Measurements from ENCODE around the gene SERPINF2.
"Not testable (repeated sequence)": the region's sequence is repeated elsewhere in the genome, so short reads cannot be mapped to it uniquely, and the experiment has no call there.

SERPINF2 gene

GRCh38 chr17:1735418-1735817 is 7.3 kb upstream of the SERPINF2 start:
- DNase-seq (ENCODE audit: low read depth in 2 of 2), result no peak

GRCh38 chr17:1735834-1736347 is 6.8 kb upstream of the SERPINF2 start:
- DNase-seq (ENCODE audit: low read depth in 2 of 2), result no peak

- DNase-seq (ENCODE audit: low read depth in 2 of 2), result peak in 1 of 2 donors; percentile 54
Measured at GRCh38 chr17:1736348-1737281, 6.1 kb upstream of the SERPINF2 start.

- no peak for DNase-seq (ENCODE audit: low read depth in 2 of 2)
Measured at GRCh38 chr17:1737531-1738291, 5.0 kb upstream of the SERPINF2 start.

- not testable (repeated sequence) for DNase-seq (ENCODE audit: low read depth in 2 of 2)
Measured at GRCh38 chr17:1741899-1742298, 772 bp upstream of the SERPINF2 start.

- no peak for DNase-seq (ENCODE audit: low read depth in 2 of 2)
Measured at GRCh38 chr17:1743088-1743439, 393 bp downstream of the SERPINF2 start.

GRCh38 chr17:1744551-1745512 is 2.2 kb downstream of the SERPINF2 start:
- no peak for DNase-seq (ENCODE audit: low read depth in 2 of 2)

GRCh38 chr17:1745513-1746020 is 2.9 kb downstream of the SERPINF2 start:
- DNase-seq (ENCODE audit: low read depth in 2 of 2), result no peak

- DNase-seq (ENCODE audit: low read depth in 2 of 2), result no peak
Measured at GRCh38 chr17:1746975-1747543, 4.4 kb downstream of the SERPINF2 start.

GRCh38 chr17:1750628-1751027 is 8.0 kb downstream of the SERPINF2 start:
- DNase-seq (ENCODE audit: low read depth in 2 of 2), result no peak

- no peak for DNase-seq (ENCODE audit: low read depth in 2 of 2)
Measured at GRCh38 chr17:1752425-1753262, 10.0 kb downstream of the SERPINF2 start.

- no peak for DNase-seq (ENCODE audit: low read depth in 2 of 2)
Measured at GRCh38 chr17:1753767-1754429, 11.2 kb downstream of the SERPINF2 start.

- DNase-seq (ENCODE audit: low read depth in 2 of 2), result no peak
Measured at GRCh38 chr17:1754430-1755112, 11.9 kb downstream of the SERPINF2 start.

- DNase-seq (ENCODE audit: low read depth in 2 of 2), result no peak
Measured at GRCh38 chr17:1755252-1755826, 12.7 kb downstream of the SERPINF2 start.

GRCh38 chr17:1755827-1756262 is 13.2 kb downstream of the SERPINF2 start:
- DNase-seq (ENCODE audit: low read depth in 2 of 2), result no peak

GRCh38 chr17:1758807-1759206 is 16.1 kb downstream of the SERPINF2 start:
- no peak for DNase-seq (ENCODE audit: low read depth in 2 of 2)

- no peak for DNase-seq (ENCODE audit: low read depth in 2 of 2)
Measured at GRCh38 chr17:1759529-1759928, 16.9 kb downstream of the SERPINF2 start.

- no peak for DNase-seq (ENCODE audit: low read depth in 2 of 2)
Measured at GRCh38 chr17:1762233-1762900, 19.7 kb downstream of the SERPINF2 start.
